ENCODE measurements around the gene C9orf85.

- TF ChIP-seq POLR2A (IDR thresholded peaks at IDR 0.05): no peak
- no peak for TF ChIP-seq EP300 (IDR thresholded peaks at IDR 0.05)
- TF ChIP-seq CTCF (IDR thresholded peaks at IDR 0.05): no peak
These were observed 21.3 kb upstream of the C9orf85 start for GRCh38 chr9:71890042-71890679.
